ENCODE results near the gene INTS11. TPM values are rescaled to one million over a fixed set of nuclear protein-coding genes. Genes with fewer than 3 reads are reported as not detected.

Gene INTS11
- total and polyA plus RNA-seq, 2 of the 8 experiments (the other 6 are each of a cell fraction or from before 2014, with no cell fraction given), result 113 to 243 TPM

DNA sequence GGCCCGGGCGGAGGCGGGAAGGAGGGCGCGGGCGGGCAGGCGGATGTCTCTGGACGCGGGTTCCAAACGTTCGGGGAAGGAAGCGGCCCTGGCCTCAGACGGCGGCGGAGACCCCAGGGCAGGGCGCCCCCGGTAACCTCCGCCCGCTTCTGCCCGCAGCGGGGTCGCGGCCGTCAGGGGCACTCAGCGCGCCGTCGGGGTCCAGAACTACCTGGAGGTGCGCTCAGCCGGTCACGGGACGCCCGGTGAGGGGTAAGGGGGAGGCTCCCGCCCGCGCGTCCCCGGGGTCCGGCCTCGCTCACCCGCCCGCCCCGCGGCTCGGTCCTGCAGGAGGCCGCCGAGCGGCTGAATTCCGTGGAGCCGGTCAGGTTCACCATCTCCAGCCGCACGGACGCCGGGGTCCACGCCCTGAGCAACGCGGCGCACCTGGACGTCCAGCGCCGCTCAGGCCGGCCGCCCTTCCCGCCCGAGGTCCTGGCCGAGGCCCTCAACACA, 15.7 kb downstream of the INTS11 start (continued):
- TF ChIP-seq BRCA1 (IDR thresholded peaks at IDR 0.05; ENCODE audit: low read depth, low read length) (no peak), TBP (IDR thresholded peaks at IDR 0.05; ENCODE audit: low read depth, low read length) (no peak), RFX5 (IDR thresholded peaks at IDR 0.05; ENCODE audit: borderline replicate concordance, low read depth, low read length) (no peak), SRF (IDR thresholded peaks at IDR 0.05; ENCODE audit: low read depth, low read length) (no peak), JUN (IDR thresholded peaks at IDR 0.05; ENCODE audit: low read depth, low read length) (no peak), SIN3A (conservative IDR thresholded peaks at IDR 0.05 in 1 of 2, IDR thresholded peaks at IDR 0.05 in 1 of 2; ENCODE audit: low read depth in 1 of 2, low read length in 2 of 2) (0 out of 4 replicates have a peak, but pooled peaks of 1 of the 2 experiments have one; percentile 22), PHF8 (conservative IDR thresholded peaks at IDR 0.05; ENCODE audit: low read depth, low read length) (peak; percentile 22; the same call in 1 of the 2 replicates), CHD2 (IDR thresholded peaks at IDR 0.05; ENCODE audit: low read length) (no peak), YY1 (IDR thresholded peaks at IDR 0.05; ENCODE audit: low read depth, low read length) (no peak), NANOG (IDR thresholded peaks at IDR 0.05; ENCODE audit: insufficient read depth, low read depth, low read length, poor library complexity, severe bottlenecking) (no peak), NRF1 (IDR thresholded peaks at IDR 0.05; ENCODE audit: low read depth, low read length) (no peak), JUND (IDR thresholded peaks at IDR 0.05; ENCODE audit: low read length) (no peak), KDM4A (IDR thresholded peaks at IDR 0.05; ENCODE audit: low read depth, low read length, severe bottlenecking) (peak; percentile 6)
- TF ChIP-seq, protein P1, sequence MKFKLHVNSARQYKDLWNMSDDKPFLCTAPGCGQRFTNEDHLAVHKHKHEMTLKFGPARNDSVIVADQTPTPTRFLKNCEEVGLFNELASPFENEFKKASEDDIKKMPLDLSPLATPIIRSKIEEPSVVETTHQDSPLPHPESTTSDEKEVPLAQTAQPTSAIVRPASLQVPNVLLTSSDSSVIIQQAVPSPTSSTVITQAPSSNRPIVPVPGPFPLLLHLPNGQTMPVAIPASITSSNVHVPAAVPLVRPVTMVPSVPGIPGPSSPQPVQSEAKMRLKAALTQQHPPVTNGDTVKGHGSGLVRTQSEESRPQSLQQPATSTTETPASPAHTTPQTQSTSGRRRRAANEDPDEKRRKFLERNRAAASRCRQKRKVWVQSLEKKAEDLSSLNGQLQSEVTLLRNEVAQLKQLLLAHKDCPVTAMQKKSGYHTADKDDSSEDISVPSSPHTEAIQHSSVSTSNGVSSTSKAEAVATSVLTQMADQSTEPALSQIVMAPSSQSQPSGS (IDR thresholded peaks at IDR 0.05; ENCODE audit: low read length), result no peak

Measured in H1 (cell line).